HCT116 (cell line): ENCODE data around the gene STUM. TPM values are rescaled to one million over a fixed set of nuclear protein-coding genes. Genes with fewer than 3 reads are reported as not detected.

Experiments used
- ATAC-seq: fragments of 200-7000 bp; cut with Tn5 transposase; 2 replicates; pipeline ENCODE4 v1.9.1; 2020; ENCODE audit warnings: mild to moderate bottlenecking, moderate library complexity
- BruUV-seq: library from RNA; stranded (reverse); fragments of 400-500 nt; replicated peaks from 2 replicates; lab custom pipeline; 2021; lab: Mats Ljungman, UMichigan
- CTCF ChIA-PET: fragments of 300-600 bp; sonication (Branson Sonifier 250); formaldehyde crosslinking; loops from one replicate; lab custom pipeline; 2021; ENCODE audit warnings: antibody characterized with exemption; lab: Charles Lee
- POLR2A ChIA-PET: fragments of 300-600, 350-600 bp; sonication (Branson Sonifier 250); formaldehyde crosslinking; loops from one replicate; lab custom pipeline; 2021; ENCODE audit warnings: antibody characterized with exemption; lab: Charles Lee
- RAD21 ChIA-PET, 2 experiments: fragments of 300-600 bp; sonication (Branson Sonifier 250); formaldehyde crosslinking; loops; one replicate each; lab custom pipeline; 2023; ENCODE audit warnings: low total read pairs in 2 of 2; ENCODE audit not compliant: uncharacterized antibody in 2 of 2, unreplicated experiment in 2 of 2, low non-redundant PET in 1 of 2; lab: Charles Lee
- DNase-seq: peaks from one replicate; pipeline ENCODE4 v3.0.0-alpha.2; 2010; ENCODE audit warnings: low read depth, low spot score
- H2AFZ ChIP-seq: fragments of 200-600 bp; shearing (Covaris generic), sonication (generic); 2 replicates; pipeline ENCODE4 v1.6.1; 2017; ENCODE audit warnings: low read depth, mixed run types, mixed read lengths, antibody characterized with exemption, low read length; ENCODE audit not compliant: poor library complexity, severe bottlenecking
- H3K27ac ChIP-seq: 2 replicates; pipeline ENCODE4 v1.5.1; 2012; ENCODE audit warnings: low read depth, low read length
- H3K27me3 ChIP-seq: fragments of 200-600 bp; sonication (generic); 2 replicates; pipeline ENCODE4 v1.6.1; 2016; ENCODE audit warnings: mixed run types, low read length, mixed read lengths; ENCODE audit not compliant: insufficient read depth
- H3K36me3 ChIP-seq, 2 experiments: fragments of 200-500 bp in 1 of 2; fragments of 200-600 bp in 1 of 2; sonication (Bioruptor generic) in 1 of 2; sonication (generic) in 1 of 2; 2 replicates each; pipeline versions ENCODE4 v1.5.1 to v1.6.1; 2014 to 2016; ENCODE audit warnings: low read length in 2 of 2, inconsistent platforms in 1 of 2, mixed read lengths in 1 of 2, mixed run types in 1 of 2; ENCODE audit not compliant: insufficient read depth in 2 of 2, control insufficient read depth in 1 of 2
- H3K4me1 ChIP-seq, 2 experiments: fragments of 200-600 bp in 1 of 2; sonication (generic) in 1 of 2; 2 replicates each; pipeline versions ENCODE4 v1.5.1 to v1.6.1; 2012 to 2017; ENCODE audit warnings: low read length in 2 of 2, inconsistent platforms in 1 of 2, mild to moderate bottlenecking in 1 of 2, mixed read lengths in 1 of 2, mixed run types in 1 of 2, moderate library complexity in 1 of 2; ENCODE audit not compliant: insufficient read depth in 2 of 2, control insufficient read depth in 1 of 2
- H3K4me2 ChIP-seq: fragments of 200-600 bp; sonication (generic); 2 replicates; pipeline ENCODE4 v1.6.1; 2017; ENCODE audit warnings: mixed run types, low read length, mixed read lengths
- H3K4me3 ChIP-seq, 2 experiments: fragments of 200-600 bp in 1 of 2; sonication (generic) in 1 of 2; replicated peaks in 1 of 2; 2 replicates each; pipeline ENCODE4 v1.5.1; 2011 to 2016; ENCODE audit warnings: low read length in 2 of 2, control low read depth in 1 of 2, low read depth in 1 of 2, mild to moderate bottlenecking in 1 of 2, mixed read lengths in 1 of 2, mixed run types in 1 of 2
- H3K79me2 ChIP-seq: fragments of 200-600 bp; sonication (generic); 2 replicates; pipeline ENCODE4 v1.6.1; 2017; ENCODE audit warnings: mild to moderate bottlenecking, mixed run types, low read length, moderate library complexity, mixed read lengths; ENCODE audit not compliant: insufficient read depth
- H3K9ac ChIP-seq: fragments of 200-600 bp; sonication (generic); 2 replicates; pipeline ENCODE4 v1.6.1; 2016; ENCODE audit warnings: low read length, mixed read lengths
- H3K9me2 ChIP-seq: fragments of 200-600 bp; sonication (generic), shearing (Covaris generic); 2 replicates; pipeline ENCODE4 v1.6.1; 2017; ENCODE audit warnings: mixed run types, mild to moderate bottlenecking, moderate library complexity; ENCODE audit not compliant: insufficient read depth
- H3K9me3 ChIP-seq, 2 experiments: fragments of 200-500 bp in 1 of 2; fragments of 200-600 bp in 1 of 2; sonication (Bioruptor generic) in 1 of 2; sonication (generic) in 1 of 2; 2 replicates each; pipeline ENCODE4 v1.6.1; 2014 to 2017; ENCODE audit warnings: low read length in 2 of 2, mixed read lengths in 2 of 2, inconsistent platforms in 1 of 2, low read depth in 1 of 2, mild to moderate bottlenecking in 1 of 2, mixed run types in 1 of 2, moderate library complexity in 1 of 2; ENCODE audit not compliant: control insufficient read depth in 1 of 2, insufficient read depth in 1 of 2
- H4K20me1 ChIP-seq: fragments of 200-600 bp; sonication (generic), shearing (Covaris generic); 2 replicates; pipeline ENCODE4 v1.6.1; 2017; ENCODE audit warnings: mixed run types, mild to moderate bottlenecking, moderate library complexity; ENCODE audit not compliant: insufficient read depth
- CEBPB ChIP-seq: IDR thresholded peaks from 2 replicates; pipeline ENCODE4 v1.6.1; 2012; ENCODE audit warnings: low read depth
- CTCF ChIP-seq, 3 experiments: fragments of 200-600 bp in 1 of 3; sonication (generic) in 1 of 3; IDR thresholded peaks in 2 of 3; conservative IDR thresholded peaks in 1 of 3; 2 replicates each; pipeline ENCODE4 v1.5.1; 2012 to 2017; ENCODE audit warnings: low read depth in 2 of 3, low read length in 2 of 3, antibody characterized with exemption in 1 of 3, borderline replicate concordance in 1 of 3, control low read depth in 1 of 3, mild to moderate bottlenecking in 1 of 3, mixed read lengths in 1 of 3, mixed run types in 1 of 3, moderate library complexity in 1 of 3; ENCODE audit not compliant: insufficient read depth in 1 of 3
- EZH2phosphoT487 ChIP-seq: fragments of 200-600 bp; IDR thresholded peaks from 2 replicates; pipeline ENCODE4 v1.6.1; 2018; ENCODE audit warnings: antibody characterized with exemption, borderline replicate concordance
- FOSL1 ChIP-seq: IDR thresholded peaks from 2 replicates; pipeline ENCODE4 v1.6.1; 2012; ENCODE audit warnings: low read depth
- JUND ChIP-seq: IDR thresholded peaks from 2 replicates; pipeline ENCODE4 v1.6.1; 2012
- RAD21 ChIP-seq: IDR thresholded peaks from 2 replicates; pipeline ENCODE4 v1.6.1; 2012; ENCODE audit warnings: low read depth, mild to moderate bottlenecking
- SP1 ChIP-seq: IDR thresholded peaks from 2 replicates; pipeline ENCODE4 v1.6.1; 2012; ENCODE audit warnings: low read depth
- YY1 ChIP-seq: IDR thresholded peaks from 2 replicates; pipeline ENCODE4 v1.6.1; 2011; ENCODE audit warnings: low read length, low read depth, moderate library complexity, mild to moderate bottlenecking; ENCODE audit not compliant: insufficient replicate concordance; ENCODE audit errors: extremely low read depth
- ZBTB33 ChIP-seq: IDR thresholded peaks from 2 replicates; pipeline ENCODE4 v1.6.1; 2011; ENCODE audit warnings: mild to moderate bottlenecking, low read length, moderate library complexity; ENCODE audit not compliant: insufficient replicate concordance; ENCODE audit errors: extremely low read depth
- ZFX ChIP-seq: fragments of 450-650 bp; IDR thresholded peaks from 2 replicates; pipeline ENCODE4 v1.6.1; 2017
- intact Hi-C: fragments of 100-400 bp; cut with micrococcal nuclease; formaldehyde crosslinking; loops from 2 replicates; pipeline ENCODE4 v1.10.0; 2022
- total RNA-seq: library from RNA; stranded (reverse); gene quantifications from one replicate; pipeline ENCODE4 v1.2.1, GENCODE V29; 2021; ENCODE audit not compliant: unreplicated experiment

The STUM gene
- total RNA-seq, 1 experiment from 2014 or later = not detected

GRCh38 chr1:226535666-226536065 lies 12.9 kb upstream of the STUM start:
- Histone ChIP-seq H3K79me2 (no peaks in the 10 kb centered on the region), H3K27me3 (no peaks in the 10 kb centered on the region), H3K4me3 (no peak overlapping the region), H4K20me1 (no peaks in the 10 kb centered on the region), H3K27ac (no peak overlapping the region), H3K9me2 (no peaks in the 10 kb centered on the region), H3K4me1 (no peaks in the 10 kb centered on the region), H3K36me3 (no peaks in the 10 kb centered on the region), H2AFZ (no peak overlapping the region), H3K9me3 (no peaks in the 10 kb centered on the region), H3K9ac (no peak overlapping the region), H3K4me2 (no peak overlapping the region)
- RAD21 ChIA-PET = no interaction called here
- BruUV-seq = no TSS peak
- CTCF ChIA-PET = no interaction called here
- POLR2A ChIA-PET = interaction anchor here (1.4 kb wide), 1 partner anchor 9 kb away, joined by 3 read pairs; no protein-coding TSS in a partner anchor
- no peak for ATAC-seq
- intact Hi-C loops = no loop called here
- no peak for DNase-seq
- TF ChIP-seq JUND = no peak
- TF ChIP-seq YY1 = no peak
- TF ChIP-seq CTCF (IDR thresholded peaks at IDR 0.05 in 2 of 3, conservative IDR thresholded peaks at IDR 0.05 in 1 of 3; ENCODE audit: borderline replicate concordance in 1 of 3, insufficient read depth in 1 of 3, low read depth in 2 of 3, low read length in 2 of 3) = no peak
- no peak for TF ChIP-seq SP1
- TF ChIP-seq CEBPB = no peak
- TF ChIP-seq EZH2phosphoT487 = no peak
- no peak for TF ChIP-seq RAD21
- no peak for TF ChIP-seq ZFX
- no peak for TF ChIP-seq FOSL1
- no peak for TF ChIP-seq ZBTB33
